Activated CD8-positive, alpha-beta T cell treated with anti-CD3 and anti-CD28 coated beads, Interleukin-2, amount 10 ng/mL, durations not matched to agents 7 days and 5 days (primary cell): ENCODE data around the gene PBOV1. TPM values are rescaled to one million over a fixed set of nuclear protein-coding genes. Genes with fewer than 3 reads are reported as not detected.
"Not testable (repeated sequence)": the region's sequence is repeated elsewhere in the genome, so short reads cannot be mapped to it uniquely, and the experiment has no call there.

Experiments used
- ATAC-seq: fragments of 150-1000 bp; cut with Tn5 transposase; one replicate; pipeline ENCODE4 v1.10.0; 2021; ENCODE audit warnings: moderate library complexity
- CTCF ChIA-PET: fragments of 350-600 bp; sonication (Branson Sonifier 250); formaldehyde crosslinking; loops from one replicate; lab custom pipeline; 2021; ENCODE audit warnings: antibody characterized with exemption; lab: Charles Lee
- POLR2A ChIA-PET: fragments of 350-600 bp; sonication (Branson Sonifier 250); formaldehyde crosslinking; loops from one replicate; lab custom pipeline; 2021; ENCODE audit warnings: antibody characterized with exemption; lab: Charles Lee
- DNase-seq: peaks from one replicate; pipeline ENCODE4 v3.0.0-alpha.2; 2020
- H3K27ac Mint-ChIP-seq: one replicate; pipeline ENCODE4 v1.8.0; 2021; ENCODE audit warnings: mild to moderate bottlenecking, mixed read lengths
- H3K27me3 Mint-ChIP-seq: one replicate; pipeline ENCODE4 v1.8.0; 2021; ENCODE audit warnings: low read depth, mixed read lengths
- H3K36me3 Mint-ChIP-seq: one replicate; pipeline ENCODE4 v1.8.0; 2021; ENCODE audit warnings: low read depth, mixed read lengths
- H3K4me1 Mint-ChIP-seq: one replicate; pipeline ENCODE4 v1.8.0; 2021; ENCODE audit warnings: low read depth, mixed read lengths
- H3K4me3 Mint-ChIP-seq: one replicate; pipeline ENCODE4 v1.8.0; 2021; ENCODE audit warnings: mild to moderate bottlenecking, mixed read lengths
- H3K9me3 Mint-ChIP-seq: one replicate; pipeline ENCODE4 v1.8.0; 2022; ENCODE audit warnings: mixed read lengths; ENCODE audit not compliant: insufficient read depth
- total RNA-seq, 2 experiments: library from RNA; stranded (reverse); gene quantifications; one replicate each; pipeline ENCODE4 v1.2.3, GENCODE V29; 2021

The PBOV1 gene
- total RNA-seq, 2 experiments from 2014 or later: not detected

DNA sequence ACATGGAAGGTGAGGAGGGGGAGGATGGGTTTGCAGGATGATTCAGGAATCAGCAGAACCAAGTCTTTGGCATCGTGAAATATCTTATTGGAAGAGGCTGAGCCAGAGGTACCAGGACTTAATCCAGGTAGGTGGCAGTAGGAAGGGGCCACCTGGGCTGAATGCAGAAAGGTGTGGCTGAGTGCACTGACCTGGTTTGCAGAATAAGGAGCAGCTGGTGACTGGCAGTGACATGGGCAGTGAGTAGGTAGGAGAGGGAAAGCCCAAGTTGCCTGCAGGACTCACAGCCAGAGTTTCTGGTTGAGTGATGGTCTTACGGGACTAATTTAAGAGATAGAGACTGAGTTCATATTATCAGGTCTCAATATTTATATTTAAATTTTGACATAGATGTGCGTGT lies 1.1 kb upstream of the PBOV1 start:
- CTCF ChIA-PET: no interaction called here
- no peaks in the 10 kb centered on the region for H3K4me1 Mint-ChIP-seq
- H3K4me3 Mint-ChIP-seq: no peak overlapping the region
- no peaks in the 10 kb centered on the region for H3K9me3 Mint-ChIP-seq
- peaks cover 35% of the 10 kb centered on the region for H3K27me3 Mint-ChIP-seq
- POLR2A ChIA-PET: no interaction called here
- ATAC-seq (no peak), DNase-seq (no peak)
- H3K27ac Mint-ChIP-seq: no peak overlapping the region
- no peaks in the 10 kb centered on the region for H3K36me3 Mint-ChIP-seq

GRCh38 chr6:138215093-138215782 lies 3.1 kb downstream of the PBOV1 start:
- ChIA-PET CTCF (no interaction called here), POLR2A (no interaction called here)
- no peaks in the 10 kb centered on the region for H3K4me1 Mint-ChIP-seq
- no peak overlapping the region for H3K27ac Mint-ChIP-seq
- peaks cover 20% of the 10 kb centered on the region for H3K27me3 Mint-ChIP-seq
- no peak overlapping the region for H3K4me3 Mint-ChIP-seq
- DNase-seq (no peak), ATAC-seq (no peak)
- H3K36me3 Mint-ChIP-seq: no peaks in the 10 kb centered on the region
- H3K9me3 Mint-ChIP-seq: no peaks in the 10 kb centered on the region

DNA sequence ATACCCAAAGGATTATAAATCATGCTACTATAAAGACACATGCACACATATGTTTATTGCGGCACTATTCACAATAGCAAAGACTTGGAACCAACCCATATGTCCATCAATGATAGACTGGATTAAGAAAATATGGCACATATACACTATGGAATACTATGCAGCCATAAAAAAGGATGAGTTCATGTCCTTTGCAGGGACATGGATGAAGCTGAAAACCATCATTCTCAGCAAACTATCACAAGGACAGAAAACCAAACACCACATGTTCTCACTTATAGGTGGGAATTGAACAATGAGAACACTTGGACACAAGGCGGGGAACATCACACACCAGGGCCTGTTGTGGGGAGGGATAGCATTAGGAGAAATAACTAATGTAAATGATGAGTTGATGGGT lies 5.8 kb downstream of the PBOV1 start:
- H3K9me3 Mint-ChIP-seq, H3K4me1 Mint-ChIP-seq, H3K36me3 Mint-ChIP-seq, H3K4me3 Mint-ChIP-seq, H3K27ac Mint-ChIP-seq, ATAC-seq, DNase-seq, POLR2A ChIA-PET: not testable (repeated sequence)
- H3K27me3 Mint-ChIP-seq: peaks cover 19% of the 10 kb centered on the region
- CTCF ChIA-PET: interaction anchor here (0.8 kb wide), 1 partner anchor 96 kb away, joined by 4 read pairs; no protein-coding TSS in a partner anchor

- H3K4me1 Mint-ChIP-seq: no peaks in the 10 kb centered on the region
- H3K9me3 Mint-ChIP-seq: no peaks in the 10 kb centered on the region
- no peak overlapping the region for H3K4me3 Mint-ChIP-seq
- CTCF ChIA-PET: interaction anchor here (2.4 kb wide), 1 partner anchor 96 kb away, joined by 7 read pairs; no protein-coding TSS in a partner anchor
- ATAC-seq (no peak), DNase-seq (no peak)
- no peaks in the 10 kb centered on the region for H3K36me3 Mint-ChIP-seq
- H3K27me3 Mint-ChIP-seq: peaks cover 23% of the 10 kb centered on the region
- POLR2A ChIA-PET: no interaction called here
- no peak overlapping the region for H3K27ac Mint-ChIP-seq
Measured at GRCh38 chr6:138211601-138212000, 6.7 kb downstream of the PBOV1 start.

- no peak for ATAC-seq
- no peak for DNase-seq
- Mint-ChIP-seq H3K9me3 (no peaks in the 10 kb centered on the region), H3K4me1 (no peaks in the 10 kb centered on the region), H3K27ac (no peak overlapping the region), H3K27me3 (peaks cover 21% of the 10 kb centered on the region), H3K4me3 (no peak overlapping the region), H3K36me3 (no peaks in the 10 kb centered on the region)
- ChIA-PET POLR2A (no interaction called here), CTCF (interaction anchor here (2.4 kb wide), 1 partner anchor 95 kb away, joined by 7 read pairs; no protein-coding TSS in a partner anchor)
Measured at GRCh38 chr6:138211048-138211581, 7.2 kb downstream of the PBOV1 start.

DNA sequence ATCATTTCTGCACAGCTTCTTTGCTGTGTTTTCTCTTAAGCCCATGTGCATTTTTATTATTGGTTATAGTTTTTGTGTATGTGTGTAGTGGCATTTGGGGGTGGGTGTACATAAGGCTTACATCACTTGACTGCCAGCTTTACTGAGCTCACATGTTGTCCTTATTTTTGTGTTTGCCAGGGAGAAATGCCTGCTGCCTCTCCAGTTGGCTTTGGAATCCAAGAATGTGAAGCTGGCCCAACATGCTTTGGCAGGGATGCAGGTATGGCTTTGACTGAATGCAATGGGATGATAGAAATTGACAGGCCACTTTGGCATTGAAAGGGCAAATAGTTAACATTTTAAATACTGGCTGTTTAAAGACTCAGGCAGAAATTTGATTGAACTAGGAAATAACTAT lies 11.4 kb downstream of the PBOV1 start:
- DNase-seq (no peak), ATAC-seq (no peak)
- Mint-ChIP-seq H3K9me3 (no peaks in the 10 kb centered on the region), H3K27me3 (peaks cover 23% of the 10 kb centered on the region), H3K4me1 (no peaks in the 10 kb centered on the region), H3K4me3 (no peak overlapping the region), H3K27ac (no peak overlapping the region), H3K36me3 (no peaks in the 10 kb centered on the region)
- ChIA-PET CTCF (no interaction called here), POLR2A (no interaction called here)

- ATAC-seq (no peak), DNase-seq (no peak)
- H3K36me3 Mint-ChIP-seq: no peaks in the 10 kb centered on the region
- no peaks in the 10 kb centered on the region for H3K4me1 Mint-ChIP-seq
- no peak overlapping the region for H3K4me3 Mint-ChIP-seq
- H3K27ac Mint-ChIP-seq: no peak overlapping the region
- no peaks in the 10 kb centered on the region for H3K9me3 Mint-ChIP-seq
- POLR2A ChIA-PET: interaction anchor here (0.6 kb wide), 1 partner anchor 17 kb away, joined by 10 read pairs; no protein-coding TSS in a partner anchor
- peaks cover 27% of the 10 kb centered on the region for H3K27me3 Mint-ChIP-seq
- CTCF ChIA-PET: no interaction called here
Measured at GRCh38 chr6:138205437-138206094, 12.7 kb downstream of the PBOV1 start.

GRCh38 chr6:138204792-138205384 lies 13.4 kb downstream of the PBOV1 start:
- ChIA-PET POLR2A (no interaction called here), CTCF (no interaction called here)
- Mint-ChIP-seq H3K36me3 (no peaks in the 10 kb centered on the region), H3K27me3 (peaks cover 28% of the 10 kb centered on the region), H3K27ac (no peak overlapping the region), H3K4me1 (no peaks in the 10 kb centered on the region), H3K9me3 (no peaks in the 10 kb centered on the region), H3K4me3 (no peak overlapping the region)
- DNase-seq (no peak), ATAC-seq (no peak)

GRCh38 chr6:138204303-138204702 lies 14.0 kb downstream of the PBOV1 start:
- Mint-ChIP-seq H3K36me3 (no peaks in the 10 kb centered on the region), H3K4me1 (no peaks in the 10 kb centered on the region), H3K4me3 (no peak overlapping the region), H3K9me3 (no peaks in the 10 kb centered on the region), H3K27me3 (peaks cover 28% of the 10 kb centered on the region), H3K27ac (no peak overlapping the region)
- no peak for DNase-seq
- POLR2A ChIA-PET: no interaction called here
- no peak for ATAC-seq
- CTCF ChIA-PET: no interaction called here

DNA sequence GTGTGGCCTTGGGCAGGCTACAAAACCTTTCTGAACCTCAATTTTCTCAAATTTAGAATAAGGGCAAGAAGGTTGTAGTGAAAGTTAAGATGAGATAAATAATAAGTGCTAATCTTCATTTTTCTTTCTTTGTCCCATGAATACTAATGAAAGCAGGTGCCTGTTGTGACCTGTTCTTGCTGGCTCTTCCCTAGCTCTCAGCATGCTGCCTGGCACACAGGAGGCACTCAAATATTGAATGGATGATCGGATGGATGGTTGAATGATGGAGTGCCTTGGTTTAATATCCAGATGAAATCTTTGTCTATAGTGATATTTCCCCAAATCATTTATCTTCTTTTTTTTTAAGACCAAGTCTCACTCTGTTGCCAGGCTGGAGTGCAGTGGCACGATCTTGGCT lies 15.0 kb downstream of the PBOV1 start:
- H3K4me1 Mint-ChIP-seq: no peaks in the 10 kb centered on the region
- peaks cover 23% of the 10 kb centered on the region for H3K27me3 Mint-ChIP-seq
- DNase-seq: no peak
- H3K27ac Mint-ChIP-seq: no peak overlapping the region
- H3K9me3 Mint-ChIP-seq: no peaks in the 10 kb centered on the region
- CTCF ChIA-PET: no interaction called here
- no peak overlapping the region for H3K4me3 Mint-ChIP-seq
- POLR2A ChIA-PET: no interaction called here
- H3K36me3 Mint-ChIP-seq: no peaks in the 10 kb centered on the region
- ATAC-seq: no peak

DNA sequence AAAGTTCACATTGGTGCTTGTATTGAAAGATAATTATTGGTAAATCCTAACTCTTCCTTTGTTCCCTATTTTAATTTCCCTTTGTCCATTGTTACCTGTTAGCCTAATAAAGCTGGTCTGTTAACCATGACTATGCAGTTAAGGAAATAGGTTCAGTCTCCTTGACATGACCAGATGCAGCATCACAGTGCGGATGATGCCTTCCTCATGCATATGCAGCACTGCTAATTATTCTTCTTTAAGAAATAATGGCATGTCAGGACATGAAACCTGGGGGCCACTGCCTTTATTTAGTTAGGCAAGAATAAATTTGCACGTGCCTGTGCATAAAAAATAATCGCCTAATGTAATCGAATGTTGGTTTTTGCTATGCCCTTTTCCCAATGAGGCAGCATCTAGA lies 16.5 kb downstream of the PBOV1 start:
- no peak overlapping the region for H3K4me3 Mint-ChIP-seq
- no peak overlapping the region for H3K27ac Mint-ChIP-seq
- peaks cover 17% of the 10 kb centered on the region for H3K27me3 Mint-ChIP-seq
- POLR2A ChIA-PET: no interaction called here
- DNase-seq: no peak
- ATAC-seq: no peak
- CTCF ChIA-PET: no interaction called here
- no peaks in the 10 kb centered on the region for H3K4me1 Mint-ChIP-seq
- no peaks in the 10 kb centered on the region for H3K36me3 Mint-ChIP-seq
- no peaks in the 10 kb centered on the region for H3K9me3 Mint-ChIP-seq
